IPS DF 19.7 (cell line): Measurements from ENCODE around the gene UBTF.

Experiments used
- DNase-seq: peaks from one replicate; pipeline ENCODE4 v3.0.0-alpha.2; 2013; ENCODE audit warnings: low read depth, low spot score

The UBTF gene

DNA sequence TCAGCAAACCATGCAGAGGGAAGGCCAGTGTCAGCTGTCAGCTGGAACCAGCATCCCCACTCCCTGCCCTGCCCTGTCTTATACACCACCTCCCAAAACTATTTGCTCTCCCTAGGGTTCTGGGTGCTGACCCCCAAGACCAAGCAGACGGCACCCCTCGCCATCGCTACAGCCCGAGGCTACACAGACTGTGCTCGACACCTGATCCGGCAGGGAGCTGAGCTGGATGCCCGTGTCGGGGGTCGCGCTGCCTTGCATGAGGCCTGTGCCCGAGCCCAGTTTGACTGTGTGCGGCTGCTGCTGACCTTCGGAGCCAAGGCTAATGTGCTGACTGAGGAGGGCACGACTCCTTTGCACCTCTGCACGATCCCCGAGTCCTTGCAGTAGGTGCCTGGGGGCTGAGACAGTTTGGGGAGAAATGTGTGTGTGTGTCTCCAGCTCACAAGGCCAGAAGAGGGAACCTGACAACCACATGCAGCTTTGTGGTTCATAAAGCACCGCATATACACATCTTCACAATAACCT is 47.5 kb downstream of the UBTF start:
- DNase-seq = no peak

DNA sequence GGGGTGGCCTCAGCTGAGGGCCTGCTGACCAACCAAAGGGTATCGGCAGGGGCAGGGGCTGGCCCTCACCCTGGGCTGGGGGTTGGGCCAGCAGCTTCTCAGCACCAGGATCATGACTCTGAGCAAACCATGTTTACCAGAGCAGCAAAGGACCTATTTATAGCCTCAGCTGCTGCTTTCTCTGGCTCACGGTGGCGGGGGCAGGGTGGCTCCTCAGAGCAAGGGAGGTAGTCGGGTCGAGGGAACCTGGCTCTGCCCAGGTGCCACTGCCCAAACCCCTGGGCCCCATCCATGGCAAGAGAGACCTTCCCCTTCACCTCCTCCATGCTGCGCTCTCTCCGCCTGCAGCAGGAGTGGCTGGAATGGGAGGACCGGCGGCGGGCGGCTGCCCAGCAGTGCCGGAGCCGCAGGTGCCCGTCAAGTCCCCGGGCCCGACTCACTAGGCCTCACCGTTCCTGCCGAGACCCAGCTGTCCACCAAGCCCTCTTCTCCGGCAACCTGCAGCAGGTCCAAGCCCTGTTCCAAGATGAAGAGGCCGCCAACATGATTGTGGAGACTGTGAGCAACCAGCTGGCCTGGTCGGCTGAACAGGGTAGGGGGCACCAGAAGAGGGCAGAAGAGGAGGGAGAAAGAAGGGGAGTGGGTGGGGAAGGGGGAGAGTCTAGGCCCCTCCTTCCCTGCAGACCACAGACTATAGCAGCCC is 48.8 kb downstream of the UBTF start, which contains the start of gene ASB16:
TSS of gene ASB16 (plus strand) at position 206 of the 703 bp plus-strand sequence. CDS start at position 292, 86 bp downstream.
- no peak for DNase-seq

DNA sequence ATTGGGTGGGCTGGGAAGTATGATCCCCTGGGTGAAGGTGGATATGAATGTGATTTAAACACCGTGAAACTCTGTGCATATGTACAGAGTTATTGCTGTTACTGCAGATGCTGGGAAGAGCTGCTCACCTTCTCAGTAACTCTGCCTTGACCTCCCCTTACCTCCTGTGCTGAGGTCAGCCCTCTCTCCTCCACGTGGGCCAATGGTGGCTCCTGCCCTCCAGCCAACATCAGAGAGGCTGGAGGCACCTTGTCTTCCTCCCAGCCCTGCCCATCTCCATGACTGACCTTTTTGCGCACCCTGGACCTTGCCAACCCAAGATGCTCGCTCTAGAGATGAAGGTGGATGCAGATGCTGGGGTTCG is 49.4 kb downstream of the UBTF start:
- DNase-seq = no peak

DNA sequence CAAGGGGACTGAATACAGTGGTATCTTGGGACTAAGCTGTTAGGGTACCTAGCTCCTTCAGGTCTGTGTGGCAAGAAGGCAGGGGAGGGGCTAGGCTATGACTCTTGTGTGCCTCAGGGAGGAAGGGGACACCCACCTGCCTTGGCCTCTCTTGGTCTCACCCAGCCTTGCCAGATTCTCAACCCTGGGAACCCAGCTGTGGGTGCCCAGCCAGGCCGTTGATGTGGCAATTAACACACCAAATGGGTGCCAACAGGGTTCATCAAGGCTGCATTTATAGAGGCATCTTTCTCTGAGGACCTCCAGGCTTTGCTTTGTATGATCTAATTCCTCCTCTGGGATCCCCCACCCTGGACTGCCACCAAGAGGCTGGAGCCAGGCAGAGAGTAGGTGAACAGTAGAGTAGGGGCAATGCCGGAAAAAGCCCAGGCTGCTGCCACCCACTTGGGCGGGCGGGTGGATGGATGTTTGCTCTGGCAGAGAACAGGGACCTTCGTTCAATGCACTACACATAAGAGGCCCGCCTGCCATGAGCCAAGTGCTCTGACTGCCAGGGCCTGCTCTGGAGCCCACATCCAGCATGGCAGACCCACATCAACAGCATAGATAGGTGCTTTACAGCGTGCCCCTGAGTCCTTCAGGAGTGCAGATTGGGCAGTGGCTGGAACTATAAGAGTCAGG is 52.2 kb downstream of the UBTF start:
- no peak for DNase-seq

DNA sequence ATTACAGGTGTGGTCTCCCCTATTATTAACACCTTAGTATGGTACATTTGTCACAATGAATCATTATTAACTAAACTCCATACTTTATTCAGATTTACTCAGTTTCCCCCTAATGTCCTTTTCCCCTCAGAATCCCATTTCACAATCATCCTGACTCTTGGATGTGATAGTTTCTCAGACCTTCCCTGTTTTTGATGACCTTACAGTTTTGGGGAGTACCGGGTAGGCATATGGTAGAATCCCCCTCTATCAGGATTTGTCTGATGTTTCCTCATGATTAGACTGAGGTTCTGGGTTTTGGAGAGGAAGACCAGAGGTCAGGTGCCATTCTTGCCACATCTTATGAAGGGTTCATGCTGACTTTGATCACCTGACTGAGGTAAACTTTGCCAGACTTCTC is 55.0 kb downstream of the UBTF start:
- no peak for DNase-seq

DNA sequence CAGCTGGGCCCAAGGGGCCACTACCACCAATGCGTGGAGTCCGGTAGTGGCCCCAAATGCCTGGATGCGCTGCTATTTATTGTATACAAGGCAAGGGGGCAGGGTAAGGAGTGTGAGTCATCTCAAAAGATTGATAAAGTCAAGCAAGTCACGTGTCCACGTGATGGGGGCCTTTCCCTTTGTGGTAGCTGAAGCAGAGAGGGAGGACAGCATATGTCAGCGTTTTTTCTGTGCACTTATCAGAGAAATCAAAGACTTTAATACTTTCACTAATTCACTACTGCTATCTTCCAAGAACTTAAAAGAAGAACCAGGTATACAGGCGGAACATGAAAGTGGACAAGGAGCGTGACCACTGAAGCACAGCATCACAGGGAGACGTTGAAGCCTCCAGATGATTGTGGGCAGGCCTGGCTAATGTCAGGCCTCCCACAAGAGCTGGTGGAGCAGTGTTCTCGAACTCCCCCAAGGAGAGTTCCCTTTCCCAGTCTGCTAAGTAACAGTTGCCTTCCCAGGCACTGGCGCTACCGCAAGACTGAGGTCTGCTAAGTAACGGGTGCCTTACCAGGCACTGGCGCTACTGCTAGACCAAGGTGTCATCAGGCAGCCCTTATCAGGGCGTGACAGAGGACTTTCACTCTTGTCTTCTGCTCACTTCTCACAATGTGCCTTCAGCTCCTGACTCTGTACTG is 59.8 kb downstream of the UBTF start:
- no peak for DNase-seq

DNA sequence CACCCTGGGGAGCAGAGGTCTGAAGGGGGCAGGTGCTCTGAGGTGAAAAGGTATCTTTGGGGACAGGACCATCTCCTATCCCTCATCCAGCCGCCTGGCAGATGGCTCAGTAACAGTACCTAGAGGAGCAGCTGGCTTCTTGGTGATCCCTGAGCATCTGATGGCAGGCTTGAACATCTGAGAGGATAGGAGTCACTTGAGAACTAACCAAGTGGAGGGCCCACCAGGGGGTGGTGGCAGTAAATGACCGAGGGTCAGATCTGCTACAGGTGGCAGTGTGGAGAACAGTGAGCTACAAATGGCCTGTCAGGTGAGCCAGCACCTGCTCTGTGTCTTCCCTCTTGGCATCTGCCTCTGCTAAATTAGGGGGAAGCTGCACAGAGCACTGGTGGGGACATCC is 64.0 kb downstream of the UBTF start:
- DNase-seq = no peak
